ENCODE results near the gene GPX1. TPM values are rescaled to one million over a fixed set of nuclear protein-coding genes. Genes with fewer than 3 reads are reported as not detected.

The GPX1 gene
- total and polyA plus RNA-seq, 2 of the 8 experiments (the other 6 are each of a cell fraction or from before 2014, with no cell fraction given) = 250 to 757 TPM

DNA sequence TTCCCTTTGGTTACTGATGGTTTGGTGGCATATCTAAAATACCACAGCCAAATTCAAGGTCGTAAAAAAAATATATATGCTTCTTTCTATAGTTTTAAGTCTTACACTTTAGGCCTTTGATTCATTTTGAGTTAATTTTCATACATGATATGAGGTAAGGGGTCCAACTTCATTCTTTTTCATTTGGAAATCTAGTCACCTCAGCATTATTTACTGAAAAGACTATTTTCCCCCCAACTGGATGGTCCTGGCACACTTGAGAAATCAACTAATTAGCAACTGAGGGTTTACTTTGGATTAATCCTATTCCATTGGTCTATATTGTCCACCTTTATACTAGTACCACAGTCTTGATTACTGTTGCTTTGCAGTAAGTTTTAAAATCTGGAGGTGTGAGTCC lies 27.5 kb upstream of the GPX1 start:
- no peaks in the 10 kb centered on the region for H3K4me1 ChIP-seq (replicated peaks in 1 of 4; ENCODE audit: control insufficient read depth in 3 of 4, insufficient read depth in 4 of 4, low read length in 3 of 4)
- no peak overlapping the region for H3K56ac ChIP-seq (replicated peaks; ENCODE audit: insufficient read length, low read depth, low read length)
- no peak overlapping the region for H4K8ac ChIP-seq (ENCODE audit: extremely low read depth, insufficient read depth, low read length)
- no peak overlapping the region for H2BK5ac ChIP-seq (ENCODE audit: low read depth, low read length)
- FAIRE-seq (no peak), DNase-seq (ENCODE audit: low read depth in 1 of 2, low spot score in 2 of 2) (no peak)
- no peak overlapping the region for H3K9ac ChIP-seq (replicated peaks in 1 of 4; ENCODE audit: extremely low read depth in 1 of 4, low read depth in 3 of 4, low read length in 3 of 4)
- CTCF ChIA-PET (ENCODE audit: partially characterized antibody) = interaction anchor here (1.1 to 1.8 kb wide), 2 partner anchors 17 to 23 kb away, joined by 3 read pairs; no protein-coding TSS in a partner anchor
- H2BK120ac ChIP-seq (replicated peaks; ENCODE audit: low read depth, low read length) = no peak overlapping the region
- H3K27ac ChIP-seq (ENCODE audit: low read depth, low read length) = no peak overlapping the region
- H3K79me1 ChIP-seq (ENCODE audit: low read depth, low read length) = no peaks in the 10 kb centered on the region; the same call in 1 of the 2 replicates
- H3K4me2 ChIP-seq (ENCODE audit: insufficient read depth in 1 of 2, low read depth in 2 of 2, low read length in 2 of 2) = no peak overlapping the region
- no peak overlapping the region for H3K14ac ChIP-seq (ENCODE audit: insufficient read length)
- H4K91ac ChIP-seq (replicated peaks; ENCODE audit: insufficient read length, low read length) = no peak overlapping the region
- POLR2A ChIA-PET (ENCODE audit: partially characterized antibody) = no interaction called here
- no peak overlapping the region for H2BK20ac ChIP-seq (ENCODE audit: low read length)
- H3K9me3 ChIP-seq (ENCODE audit: insufficient read depth in 2 of 2, low read depth in 1 of 2, low read length in 1 of 2) = no peaks in the 10 kb centered on the region
- no peak overlapping the region for H3K4me3 ChIP-seq (ENCODE audit: extremely low read depth in 1 of 4, insufficient read depth in 2 of 4, low read depth in 3 of 4, low read length in 4 of 4)
- no peak overlapping the region for H2BK12ac ChIP-seq (ENCODE audit: low read depth, low read length)
- 0 out of 2 replicates have a peak, but pooled peaks cover 2% of the 10 kb centered on the region for H3K23me2 ChIP-seq (ENCODE audit: low read depth, low read length)
- WGBS, 2 experiments (ENCODE audit: extremely low coverage in 1 of 2, insufficient coverage in 1 of 2, insufficient read length in 1 of 2, insufficient replicate concordance in 2 of 2, low coverage in 1 of 2, low lambda C conversion rate in 2 of 2, missing lambda C conversion rate in 1 of 2) = 96% methylated on average over 1 of the region's 1 CpG; no CpG with 5 or more reads in 1 of the 2 experiments
- H3K18ac ChIP-seq (ENCODE audit: extremely low read depth, low read length) = no peak overlapping the region
- H4K5ac ChIP-seq (ENCODE audit: insufficient read length, low read depth, low read length) = no peak overlapping the region
- H3K4ac ChIP-seq (replicated peaks; ENCODE audit: insufficient read length, low read depth, low read length) = no peak overlapping the region
- no peak overlapping the region for H2BK15ac ChIP-seq (ENCODE audit: low read length)
- H3K27me3 ChIP-seq (replicated peaks in 1 of 4; ENCODE audit: control insufficient read depth in 3 of 4, extremely low read depth in 1 of 4, insufficient read depth in 3 of 4, low read length in 3 of 4) = no peaks in the 10 kb centered on the region
- peaks cover 3 to 94% of the 10 kb centered on the region in 2 experiments for H3K79me2 ChIP-seq (ENCODE audit: control insufficient read depth in 1 of 2, insufficient read depth in 2 of 2, low read length in 2 of 2)
- TF ChIP-seq, protein P1, sequence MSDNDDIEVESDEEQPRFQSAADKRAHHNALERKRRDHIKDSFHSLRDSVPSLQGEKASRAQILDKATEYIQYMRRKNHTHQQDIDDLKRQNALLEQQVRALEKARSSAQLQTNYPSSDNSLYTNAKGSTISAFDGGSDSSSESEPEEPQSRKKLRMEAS (IDR thresholded peaks at IDR 0.05) = no peak
- TF ChIP-seq, protein P2, sequence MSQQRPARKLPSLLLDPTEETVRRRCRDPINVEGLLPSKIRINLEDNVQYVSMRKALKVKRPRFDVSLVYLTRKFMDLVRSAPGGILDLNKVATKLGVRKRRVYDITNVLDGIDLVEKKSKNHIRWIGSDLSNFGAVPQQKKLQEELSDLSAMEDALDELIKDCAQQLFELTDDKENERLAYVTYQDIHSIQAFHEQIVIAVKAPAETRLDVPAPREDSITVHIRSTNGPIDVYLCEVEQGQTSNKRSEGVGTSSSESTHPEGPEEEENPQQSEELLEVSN (IDR thresholded peaks at IDR 0.05) = no peak
- TF ChIP-seq RFX5 (IDR thresholded peaks at IDR 0.05; ENCODE audit: borderline replicate concordance, low read depth, low read length) (no peak), JUND (IDR thresholded peaks at IDR 0.05; ENCODE audit: low read length) (no peak), ASH2L (IDR thresholded peaks at IDR 0.05; ENCODE audit: low read length) (no peak), KDM5A (IDR thresholded peaks at IDR 0.05; ENCODE audit: low read length) (no peak)
- TF ChIP-seq, protein P3, sequence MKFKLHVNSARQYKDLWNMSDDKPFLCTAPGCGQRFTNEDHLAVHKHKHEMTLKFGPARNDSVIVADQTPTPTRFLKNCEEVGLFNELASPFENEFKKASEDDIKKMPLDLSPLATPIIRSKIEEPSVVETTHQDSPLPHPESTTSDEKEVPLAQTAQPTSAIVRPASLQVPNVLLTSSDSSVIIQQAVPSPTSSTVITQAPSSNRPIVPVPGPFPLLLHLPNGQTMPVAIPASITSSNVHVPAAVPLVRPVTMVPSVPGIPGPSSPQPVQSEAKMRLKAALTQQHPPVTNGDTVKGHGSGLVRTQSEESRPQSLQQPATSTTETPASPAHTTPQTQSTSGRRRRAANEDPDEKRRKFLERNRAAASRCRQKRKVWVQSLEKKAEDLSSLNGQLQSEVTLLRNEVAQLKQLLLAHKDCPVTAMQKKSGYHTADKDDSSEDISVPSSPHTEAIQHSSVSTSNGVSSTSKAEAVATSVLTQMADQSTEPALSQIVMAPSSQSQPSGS (IDR thresholded peaks at IDR 0.05; ENCODE audit: low read length) = no peak
- no peak overlapping the region for H2AFZ ChIP-seq (ENCODE audit: low read length)
- no peaks in the 10 kb centered on the region for H3K36me3 ChIP-seq (ENCODE audit: control insufficient read depth in 2 of 4, insufficient read depth in 4 of 4, low read length in 3 of 4)
- H2AK5ac ChIP-seq (ENCODE audit: low read depth, low read length) = no peak overlapping the region
- no peak overlapping the region for H3K23ac ChIP-seq (ENCODE audit: insufficient read length)
- H4K20me1 ChIP-seq (replicated peaks in 1 of 2; ENCODE audit: control insufficient read depth in 1 of 2, insufficient read depth in 2 of 2, low read length in 2 of 2) = peaks cover 6 to 20% of the 10 kb centered on the region in 2 experiments
